Right lobe of liver (tissue), 6 donors: ENCODE measurements around the gene TENM3. TPM values are rescaled to one million over a fixed set of nuclear protein-coding genes. Genes with fewer than 3 reads are reported as not detected.

Experiments used
- ATAC-seq, 4 donors: fragments of 200-7000 bp; cut with Tn5 transposase; one replicate each; pipeline ENCODE4 v1.9.1; 2020; ENCODE audit warnings: mild to moderate bottlenecking in 4 of 4, moderate library complexity in 4 of 4
- DNase-seq, 3 donors: peaks; one replicate each; pipeline ENCODE4 v3.0.0-alpha.2; 2020
- H3K27ac ChIP-seq, 3 donors: fragments of 200-600 bp; one replicate each; pipeline ENCODE4 v1.8.0; 2022
- H3K27me3 ChIP-seq, 2 donors: fragments of 200-600 bp; one replicate each; pipeline ENCODE4 v1.8.0; 2022
- H3K36me3 ChIP-seq, 4 donors: fragments of 200-600 bp; sonication (generic) in 1 of 4; one replicate each; pipeline versions ENCODE4 v1.5.1 to v1.8.0; 2017 to 2022; ENCODE audit warnings: control low read depth in 1 of 4
- H3K4me1 ChIP-seq, 4 donors: fragments of 200-600 bp; sonication (generic) in 1 of 4; one replicate each; pipeline versions ENCODE4 v1.5.1 to v1.8.0; 2017 to 2022; ENCODE audit warnings: control low read depth in 1 of 4
- H3K4me3 ChIP-seq, 3 donors: fragments of 200-600 bp; one replicate each; pipeline ENCODE4 v1.8.0; 2022
- H3K9me3 ChIP-seq, 4 donors: fragments of 200-600 bp; sonication (generic) in 1 of 4; one replicate each; pipeline versions ENCODE4 v1.5.1 to v1.8.0; 2017 to 2022; ENCODE audit warnings: control low read depth in 1 of 4
- CTCF ChIP-seq, 4 donors: fragments of 200-600 bp in 3 of 4; fragments of 450-650 bp in 1 of 4; IDR thresholded peaks; one replicate each; pipeline versions ENCODE4 v1.5.1 to v1.8.0; 2016 to 2022; ENCODE audit warnings: antibody characterized with exemption in 4 of 4, mild to moderate bottlenecking in 2 of 4
- POLR2A ChIP-seq: fragments of 450-650 bp; IDR thresholded peaks from one replicate; pipeline ENCODE4 v1.6.1; 2017; ENCODE audit warnings: antibody characterized with exemption, mild to moderate bottlenecking
- WGBS: methylation state at CpG from one replicate; pipeline ENCODE4 v1.1.6; 2018; ENCODE audit warnings: low coverage, low lambda C conversion rate; ENCODE audit not compliant: insufficient coverage; ENCODE audit errors: missing lambda C conversion rate; 5-methylcytosine and 5-hydroxymethylcytosine counted together
- intact Hi-C, 2 donors: fragments of 100-400 bp; cut with DNase I; formaldehyde crosslinking; loops; one replicate each; pipeline versions ENCODE4 v1.11.2 to v1.14.1; 2022
- total RNA-seq, 6 experiments: library from RNA; depleted of rRNA in 2 of 6; stranded (reverse); fragments of >200 nt in 2 of 6; fragmentation: NEBNext Ultra II Directional in 3 of 6; extraction: Animal tissue kit (Norgen Biotek cat#: 25700) in 3 of 6; gene quantifications; one replicate each; pipeline versions ENCODE4 v1.1.0 to v1.2.4, GENCODE V29; 2016 to 2023
- donor health status: DM: no; HTN: yes; CAD: no.
- donor health status: DM: no; HTN: no; CAD: no.
- donor health status: DM: no; HTN: no; CAD: no.
- donor health status: DM: no; HTN: yes; CAD: no.
- donor health status: DM: no; HTN: yes; CAD: no.

The TENM3 gene
- total RNA-seq, 6 experiments from 2014 or later = 0.06 to 3.0 (median 1.1) TPM

GRCh38 chr4:182576601-182577289, 333.5 kb downstream of the TENM3 start:
- Histone ChIP-seq H3K9me3 (no peaks in the 10 kb centered on the region), H3K4me3 (no peak overlapping the region), H3K27ac (no peak overlapping the region), H3K4me1 (no peaks in the 10 kb centered on the region), H3K27me3 (no peaks in the 10 kb centered on the region), H3K36me3 (no peaks in the 10 kb centered on the region)
- TF ChIP-seq CTCF (IDR thresholded peaks at IDR 0.05) (no peak), POLR2A (no peak)
- WGBS = 55% methylated on average over 12 of the region's 12 CpGs
- intact Hi-C loops = no loop called here
- DNase-seq (no peak), ATAC-seq (no peak)

- Histone ChIP-seq H3K9me3 (no peaks in the 10 kb centered on the region), H3K27me3 (no peaks in the 10 kb centered on the region), H3K27ac (no peak overlapping the region), H3K36me3 (no peaks in the 10 kb centered on the region), H3K4me1 (no peaks in the 10 kb centered on the region), H3K4me3 (no peak overlapping the region)
- WGBS = 67% methylated on average over 5 of the region's 5 CpGs
- DNase-seq (no peak), ATAC-seq (no peak)
- intact Hi-C loops = no loop called here
- TF ChIP-seq CTCF (IDR thresholded peaks at IDR 0.05) (no peak), POLR2A (no peak)
These were observed 334.2 kb downstream of the TENM3 start for GRCh38 chr4:182577411-182577810.

GRCh38 chr4:182578402-182578801, 335.2 kb downstream of the TENM3 start:
- H3K4me1 ChIP-seq = no peaks in the 10 kb centered on the region
- no peaks in the 10 kb centered on the region for H3K9me3 ChIP-seq
- no peak overlapping the region for H3K4me3 ChIP-seq
- DNase-seq (no peak), ATAC-seq (no peak)
- no peaks in the 10 kb centered on the region for H3K27me3 ChIP-seq
- intact Hi-C loops = no loop called here
- H3K36me3 ChIP-seq = no peaks in the 10 kb centered on the region
- TF ChIP-seq CTCF (IDR thresholded peaks at IDR 0.05) (no peak), POLR2A (no peak)
- no peak overlapping the region for H3K27ac ChIP-seq

- no peak for DNase-seq
- 65% methylated on average over 4 of the region's 4 CpGs for WGBS
- Histone ChIP-seq H3K36me3 (no peaks in the 10 kb centered on the region), H3K4me1 (no peaks in the 10 kb centered on the region), H3K27me3 (no peaks in the 10 kb centered on the region), H3K27ac (no peak overlapping the region), H3K9me3 (no peaks in the 10 kb centered on the region), H3K4me3 (no peak overlapping the region)
- no peak for ATAC-seq
- intact Hi-C loops = no loop called here
- no peak for TF ChIP-seq CTCF (IDR thresholded peaks at IDR 0.05)
- TF ChIP-seq POLR2A = no peak
These were observed 339.0 kb downstream of the TENM3 start for GRCh38 chr4:182582245-182582644.
